HEK293 (cell line): ENCODE data around the gene MSANTD4.
"Not testable (repeated sequence)": the region's sequence is repeated elsewhere in the genome, so short reads cannot be mapped to it uniquely, and the experiment has no call there.

Experiments
- TRIM28 ChIP-seq: IDR thresholded peaks from 2 replicates; pipeline ENCODE4 v1.6.1; 2011; ENCODE audit warnings: low read length, control low read depth, borderline replicate concordance
- ZNF138 ChIP-seq: fragments of 450-650 bp; formaldehyde crosslinking; IDR thresholded peaks from 2 replicates; pipeline ENCODE4 v1.5.1; 2016; ENCODE audit warnings: missing biosample characterization, missing genetic modification characterization, borderline replicate concordance

GRCh38 chr11:106058377-106058776 lies 36.3 kb upstream of the MSANTD4 start:
- not testable (repeated sequence) for TF ChIP-seq ZNF138 (tag by site-specific recombination); TRIM28
